Omental fat pad (tissue), 4 donors: Measurements from ENCODE around the gene RASAL2. TPM values are rescaled to one million over a fixed set of nuclear protein-coding genes. Genes with fewer than 3 reads are reported as not detected.

Source experiments
- ATAC-seq: fragments of 150-250 bp; one replicate; pipeline ENCODE4 v1.9.1; 2016; ENCODE audit warnings: mild to moderate bottlenecking, moderate library complexity; ENCODE audit not compliant: low FRiP score
- DNase-seq: peaks from one replicate; pipeline ENCODE4 v3.0.0-alpha.2; 2019; ENCODE audit warnings: low spot score
- total RNA-seq, 4 donors: library from RNA; depleted of rRNA; stranded (reverse); fragments of >200 nt; gene quantifications; one replicate each; pipeline ENCODE4 v1.1.0, GENCODE V29; 2016
- TF ChIP-seq, protein P1 (sequence below), 3 donors: fragments of 450-650 bp; IDR thresholded peaks; one replicate each; pipeline ENCODE4 v1.5.1; 2016 to 2017; ENCODE audit warnings: antibody characterized with exemption in 3 of 3, mild to moderate bottlenecking in 3 of 3, moderate library complexity in 2 of 3

The RASAL2 gene
- total RNA-seq, 4 donors from 2014 or later, result 13.5 to 52.3 (median 30.9) TPM

GRCh38 chr1:178126741-178127185 lies 32.9 kb downstream of the RASAL2 start:
- TF ChIP-seq, protein P1, sequence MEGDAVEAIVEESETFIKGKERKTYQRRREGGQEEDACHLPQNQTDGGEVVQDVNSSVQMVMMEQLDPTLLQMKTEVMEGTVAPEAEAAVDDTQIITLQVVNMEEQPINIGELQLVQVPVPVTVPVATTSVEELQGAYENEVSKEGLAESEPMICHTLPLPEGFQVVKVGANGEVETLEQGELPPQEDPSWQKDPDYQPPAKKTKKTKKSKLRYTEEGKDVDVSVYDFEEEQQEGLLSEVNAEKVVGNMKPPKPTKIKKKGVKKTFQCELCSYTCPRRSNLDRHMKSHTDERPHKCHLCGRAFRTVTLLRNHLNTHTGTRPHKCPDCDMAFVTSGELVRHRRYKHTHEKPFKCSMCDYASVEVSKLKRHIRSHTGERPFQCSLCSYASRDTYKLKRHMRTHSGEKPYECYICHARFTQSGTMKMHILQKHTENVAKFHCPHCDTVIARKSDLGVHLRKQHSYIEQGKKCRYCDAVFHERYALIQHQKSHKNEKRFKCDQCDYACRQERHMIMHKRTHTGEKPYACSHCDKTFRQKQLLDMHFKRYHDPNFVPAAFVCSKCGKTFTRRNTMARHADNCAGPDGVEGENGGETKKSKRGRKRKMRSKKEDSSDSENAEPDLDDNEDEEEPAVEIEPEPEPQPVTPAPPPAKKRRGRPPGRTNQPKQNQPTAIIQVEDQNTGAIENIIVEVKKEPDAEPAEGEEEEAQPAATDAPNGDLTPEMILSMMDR (IDR thresholded peaks at IDR 0.05), result no peak
- DNase-seq, result no peak
- ATAC-seq, result peak; percentile 95

- no peak for ATAC-seq
- DNase-seq, result no peak
- TF ChIP-seq, protein P1 (IDR thresholded peaks at IDR 0.05), result no peak
Observed at GRCh38 chr1:178127482-178128191, 33.7 kb downstream of the RASAL2 start.

DNA sequence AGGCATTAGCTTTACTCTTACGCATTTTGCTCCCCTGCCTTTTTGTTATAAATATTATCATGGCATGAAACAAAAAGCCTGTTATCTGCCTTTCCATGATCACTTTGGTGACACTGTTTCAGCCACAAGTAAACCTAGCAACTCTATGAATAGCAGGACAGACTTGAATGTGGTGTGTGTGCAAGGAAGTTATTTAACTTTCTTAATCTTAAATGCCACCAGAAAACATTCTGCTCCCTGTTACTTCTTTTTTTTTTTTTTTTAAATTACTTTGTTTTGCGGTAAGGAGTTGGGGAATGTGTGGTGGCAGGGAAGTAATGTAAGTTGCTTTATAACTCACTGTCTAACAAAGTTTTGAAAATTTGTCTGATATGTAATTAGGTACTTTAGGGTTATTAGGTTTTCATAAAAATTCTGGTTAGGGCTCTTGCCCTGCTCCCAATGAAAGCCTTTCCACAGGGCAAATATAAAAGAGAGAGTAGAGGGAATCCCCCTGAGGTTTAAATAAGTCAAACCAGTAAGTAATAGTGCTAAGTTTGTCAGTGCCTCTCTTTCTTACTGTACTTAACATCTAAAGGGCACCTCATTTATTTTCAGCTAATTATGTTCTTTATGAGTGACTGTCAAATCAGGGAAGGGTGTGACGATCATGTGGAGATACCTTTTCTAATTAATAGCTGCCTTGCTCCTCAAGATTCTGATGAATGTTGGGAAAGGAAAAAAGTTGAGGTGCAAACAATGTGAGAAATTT lies 39.5 kb downstream of the RASAL2 start:
- TF ChIP-seq, protein P1 (IDR thresholded peaks at IDR 0.05), result no peak
- ATAC-seq (no peak), DNase-seq (no peak)

DNA sequence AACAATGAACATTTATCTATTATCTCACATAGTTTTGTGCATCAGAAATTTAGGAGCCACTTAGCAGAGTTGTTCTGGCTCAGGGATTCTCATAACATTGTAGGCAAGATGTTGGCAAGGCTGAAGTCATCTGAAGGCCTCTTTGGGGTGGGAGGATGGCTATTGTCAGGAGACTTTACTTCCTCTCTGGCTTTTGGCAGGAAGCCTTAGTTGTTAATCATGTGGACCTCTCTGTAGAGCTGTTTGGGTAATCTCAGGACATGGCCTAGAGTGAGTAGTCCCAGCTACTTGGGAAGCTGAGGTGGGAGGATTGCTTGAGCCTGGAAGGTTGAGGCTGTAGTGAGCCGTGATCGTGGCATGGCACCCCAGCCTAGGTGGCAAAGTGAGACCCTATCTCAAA lies 40.2 kb downstream of the RASAL2 start:
- no peak for DNase-seq
- peak; percentile 64 for ATAC-seq
- TF ChIP-seq, protein P1 (IDR thresholded peaks at IDR 0.05), result no peak

DNA sequence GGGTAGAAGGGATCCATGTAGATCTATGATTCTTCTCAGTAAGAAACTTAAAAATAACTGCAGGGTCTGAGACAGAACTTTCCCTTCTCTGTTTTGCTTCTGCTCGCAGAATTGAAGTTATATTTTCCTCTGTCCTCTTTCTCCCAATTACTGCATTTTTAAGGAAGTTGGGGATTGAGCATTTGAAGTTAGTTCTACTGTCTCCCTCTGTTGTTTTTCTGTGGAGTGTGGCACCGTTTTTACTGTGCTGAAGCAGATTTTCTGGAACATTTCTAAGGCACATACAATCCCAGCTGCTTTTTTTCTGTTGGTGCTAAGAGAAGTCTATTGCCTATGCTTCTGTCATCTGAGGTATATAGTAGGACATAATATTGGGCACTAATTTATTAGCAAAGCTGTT lies 43.3 kb downstream of the RASAL2 start:
- ATAC-seq, result no peak
- TF ChIP-seq, protein P1 (IDR thresholded peaks at IDR 0.05), result no peak
- DNase-seq, result no peak

- TF ChIP-seq, protein P1 (IDR thresholded peaks at IDR 0.05), result no peak
- ATAC-seq (no peak), DNase-seq (no peak)
Observed at GRCh38 chr1:178142806-178143205, 48.9 kb downstream of the RASAL2 start.
